Measurements from ENCODE around the gene GRID2IP.

- TF ChIP-seq CTCF (IDR thresholded peaks at IDR 0.05) (no peak), EZH2 (IDR thresholded peaks at IDR 0.05; ENCODE audit: borderline replicate concordance, insufficient read depth, low read depth, low read length, poor library complexity, severe bottlenecking) (no peak)
Measured at GRCh38 chr7:6453734-6454133, 97.5 kb downstream of the GRID2IP start.

Data from B cell (primary cell).